Measurements from ENCODE around the gene IGHMBP2. TPM values are rescaled to one million over a fixed set of nuclear protein-coding genes. Genes with fewer than 3 reads are reported as not detected.
A peak's percentile ranks its signal among the peaks of the same experiment; 100 is the strongest.

Gene IGHMBP2
- total RNA-seq, 2 donors from 2014 or later, result 32.8 to 62.9 TPM

- Mint-ChIP-seq H3K27me3 (peaks cover 6 to 18% of the 10 kb centered on the region in 2 donors), H3K4me3 (no peak overlapping the region)
Observed at GRCh38 chr11:68977781-68978625, 74.3 kb downstream of the IGHMBP2 start.

GRCh38 chr11:68978626-68978930 lies 74.9 kb downstream of the IGHMBP2 start:
- Mint-ChIP-seq H3K9me3 (peaks cover 4% of the 10 kb centered on the region), H3K36me3 (no peaks in the 10 kb centered on the region), H3K27me3 (peaks cover 6 to 18% of the 10 kb centered on the region in 2 donors), H3K4me1 (ENCODE audit: low read depth in 2 of 2) (no peaks in the 10 kb centered on the region), H3K4me3 (no peak overlapping the region), H3K27ac (no peak overlapping the region)
- DNase-seq (ENCODE audit: low spot score) (no peak), ATAC-seq (no peak)

More at GRCh38 chr11:68977781-68978625, 74.3 kb downstream of the IGHMBP2 start:
- Mint-ChIP-seq H3K4me1 (ENCODE audit: low read depth in 2 of 2) (no peaks in the 10 kb centered on the region), H3K9me3 (peaks cover 4% of the 10 kb centered on the region), H3K27ac (no peak overlapping the region), H3K36me3 (no peaks in the 10 kb centered on the region)
- DNase-seq (ENCODE audit: low spot score) (no peak), ATAC-seq (no peak)

- Mint-ChIP-seq H3K36me3 (no peaks in the 10 kb centered on the region), H3K9me3 (peaks cover 4% of the 10 kb centered on the region), H3K4me1 (ENCODE audit: low read depth in 2 of 2) (no peaks in the 10 kb centered on the region), H3K27me3 (peaks cover 6 to 19% of the 10 kb centered on the region in 2 donors), H3K4me3 (no peak overlapping the region), H3K27ac (no peak overlapping the region)
- ATAC-seq (no peak), DNase-seq (ENCODE audit: low spot score) (no peak)
Observed at GRCh38 chr11:68978931-68979594, 75.4 kb downstream of the IGHMBP2 start.

GRCh38 chr11:68979931-68980775 lies 76.5 kb downstream of the IGHMBP2 start:
- Mint-ChIP-seq H3K27me3 (peaks cover 6 to 22% of the 10 kb centered on the region in 2 donors), H3K36me3 (no peaks in the 10 kb centered on the region), H3K4me1 (ENCODE audit: low read depth in 2 of 2) (no peaks in the 10 kb centered on the region), H3K4me3 (no peak overlapping the region), H3K9me3 (peaks cover 4% of the 10 kb centered on the region), H3K27ac (no peak overlapping the region)
- ATAC-seq, result peak; percentile 36 to 45
- DNase-seq (ENCODE audit: low spot score), result no peak

DNA sequence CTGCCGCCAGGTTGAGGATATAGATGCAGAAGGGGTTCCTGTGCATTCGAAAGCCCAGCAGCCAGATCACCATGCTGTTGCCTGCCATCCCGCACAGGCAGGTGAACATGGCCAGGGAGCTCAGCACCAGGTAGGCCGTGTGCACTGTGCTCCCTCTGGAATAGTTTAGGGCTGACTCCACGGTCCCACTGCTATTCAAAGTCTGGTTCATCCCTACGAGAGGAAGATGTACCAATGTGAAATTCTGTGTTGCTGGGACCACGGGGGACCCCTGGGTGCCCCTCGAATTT lies 77.0 kb downstream of the IGHMBP2 start, which contains the start of gene MRGPRD:
TSS of gene MRGPRD (minus strand) at position 211 of the 290 bp plus-strand sequence. CDS start at position 211, 0 bp downstream.
- Mint-ChIP-seq H3K9me3 (peaks cover 4% of the 10 kb centered on the region), H3K4me1 (ENCODE audit: low read depth in 2 of 2) (no peaks in the 10 kb centered on the region), H3K27ac (no peak within 1 kb of the TSS), H3K36me3 (no peaks in the 10 kb centered on the region), H3K4me3 (no peak within 1 kb of the TSS), H3K27me3 (peaks cover 6 to 25% of the 10 kb centered on the region in 2 donors)
- DNase-seq (ENCODE audit: low spot score) (no peak), ATAC-seq (no peak)

DNA sequence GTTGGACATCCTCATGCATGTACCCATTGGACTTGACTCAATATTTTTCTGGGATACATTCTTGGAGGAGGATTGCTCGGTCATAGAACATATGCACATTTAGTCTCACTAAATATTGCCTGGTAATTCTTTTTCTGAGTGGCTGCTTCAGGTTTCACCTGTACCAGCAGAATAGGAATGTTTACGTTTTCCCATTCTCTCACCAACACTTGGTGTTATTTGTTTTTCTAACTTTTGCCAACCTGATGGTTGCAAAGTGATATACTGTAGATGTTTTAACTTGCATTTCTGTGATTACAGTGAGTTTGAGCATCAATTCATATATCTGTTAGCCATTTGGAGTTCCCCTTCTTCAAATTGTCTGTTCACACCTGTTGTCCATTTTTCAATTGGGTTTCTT lies 78.4 kb downstream of the IGHMBP2 start:
- Mint-ChIP-seq H3K36me3 (peaks cover 8% of the 10 kb centered on the region), H3K27me3 (peaks cover 17 to 32% of the 10 kb centered on the region in 2 donors), H3K9me3 (peaks cover 4% of the 10 kb centered on the region), H3K4me1 (ENCODE audit: low read depth in 2 of 2) (no peaks in the 10 kb centered on the region), H3K27ac (no peak overlapping the region), H3K4me3 (no peak overlapping the region)
- no peak for DNase-seq (ENCODE audit: low spot score)
- no peak for ATAC-seq

DNA sequence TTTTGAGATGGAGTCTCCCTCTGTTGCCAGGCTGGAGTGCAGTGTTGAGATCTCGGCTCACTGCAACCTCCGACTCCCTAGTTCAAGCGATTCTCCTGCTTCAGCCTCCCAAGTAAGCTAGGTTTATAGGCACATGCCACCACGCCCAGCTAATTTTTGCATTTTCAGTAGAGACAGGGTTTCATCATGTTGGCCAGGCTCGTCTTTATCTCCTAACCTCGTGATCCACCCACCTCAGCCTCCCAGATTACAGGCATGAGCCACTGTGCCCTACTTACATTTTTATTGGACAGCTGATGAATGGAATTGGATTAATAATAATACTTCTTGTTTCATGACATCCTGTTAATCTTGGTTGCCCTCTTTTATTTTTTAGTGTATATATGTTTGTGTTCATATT lies 80.1 kb downstream of the IGHMBP2 start:
- DNase-seq (ENCODE audit: low spot score), result no peak
- Mint-ChIP-seq H3K4me1 (ENCODE audit: low read depth in 2 of 2) (no peaks in the 10 kb centered on the region), H3K4me3 (no peak overlapping the region), H3K27ac (no peak overlapping the region), H3K27me3 (peaks cover 22 to 32% of the 10 kb centered on the region in 2 donors), H3K36me3 (peaks cover 12% of the 10 kb centered on the region), H3K9me3 (peaks cover 4% of the 10 kb centered on the region)
- ATAC-seq, result no peak

DNA sequence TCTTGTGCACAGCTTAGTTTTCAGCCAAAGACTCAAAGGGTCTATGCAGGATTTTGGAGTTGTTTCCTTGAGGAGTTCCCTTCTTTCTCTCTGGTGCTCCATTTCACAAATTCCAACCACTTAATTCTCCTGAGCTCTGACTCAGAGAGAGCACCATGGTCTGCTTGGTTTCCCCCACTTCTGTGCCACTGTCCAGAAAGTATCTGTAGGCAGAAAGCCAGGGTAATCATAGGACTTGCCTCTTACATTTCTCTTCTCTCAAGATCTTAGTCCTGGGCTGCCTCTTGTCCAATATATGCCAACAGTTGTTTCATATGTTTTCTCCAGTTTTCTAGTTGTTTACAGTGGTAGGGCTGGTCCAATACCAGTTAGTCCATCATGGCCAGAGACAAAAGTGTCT lies 83.5 kb downstream of the IGHMBP2 start:
- H3K27me3 Mint-ChIP-seq, result peaks cover 16 to 30% of the 10 kb centered on the region in 2 donors
- DNase-seq (ENCODE audit: low spot score), result no peak
- peaks cover 3% of the 10 kb centered on the region for H3K9me3 Mint-ChIP-seq
- H3K27ac Mint-ChIP-seq, result no peak overlapping the region
- H3K4me1 Mint-ChIP-seq (ENCODE audit: low read depth in 2 of 2), result no peaks in the 10 kb centered on the region
- H3K4me3 Mint-ChIP-seq, result no peak overlapping the region
- ATAC-seq, result no peak
- H3K36me3 Mint-ChIP-seq, result peaks cover 12% of the 10 kb centered on the region

GRCh38 chr11:68988491-68988890 lies 84.8 kb downstream of the IGHMBP2 start:
- DNase-seq (ENCODE audit: low spot score), result no peak
- ATAC-seq, result no peak
- Mint-ChIP-seq H3K36me3 (peaks cover 12% of the 10 kb centered on the region), H3K27me3 (peaks cover 16 to 28% of the 10 kb centered on the region in 2 donors), H3K9me3 (no peaks in the 10 kb centered on the region), H3K4me3 (no peak overlapping the region), H3K27ac (no peak overlapping the region), H3K4me1 (ENCODE audit: low read depth in 2 of 2) (no peaks in the 10 kb centered on the region)

Other genes with a start within 250 kb of the IGHMBP2 start
- 1 to 10 TPM in 1 of 2 donors, not detected in 1; 1.1 TPM for gene GAL, start 219.3 kb upstream of the IGHMBP2 start, total RNA-seq
- gene TESMIN, start 152.4 kb upstream of the IGHMBP2 start, total RNA-seq, result 1 to 10 TPM in 1 of 2 donors, under 1 TPM in 1; 0.98 to 4.9 TPM
- gene CPT1A, start 62.0 kb upstream of the IGHMBP2 start, total RNA-seq, result 10 to 100 TPM; 26.7 to 32.3 TPM
- gene MRPL21, start 59 bp upstream of the IGHMBP2 start, total RNA-seq, result 100 to 1,000 TPM in 1 of 2 donors, 10 to 100 TPM in 1; 57.6 to 108 TPM
- not detected for gene MRGPRD, start 77.1 kb downstream of the IGHMBP2 start, total RNA-seq
- not detected for gene MRGPRF, start 109.4 kb downstream of the IGHMBP2 start, total RNA-seq
- 10 to 100 TPM; 17.1 to 24.6 TPM for gene TPCN2, start 145.0 kb downstream of the IGHMBP2 start, total RNA-seq